Kidney epithelial cell (primary cell): ENCODE measurements around the gene PLA2G4A. TPM values are rescaled to one million over a fixed set of nuclear protein-coding genes. Genes with fewer than 3 reads are reported as not detected.

Experiments used
- DNase-seq: peaks from one replicate; pipeline ENCODE4 v3.0.0-alpha.2; 2010; ENCODE audit warnings: low read depth
- H3K27me3 ChIP-seq: 2 replicates; pipeline ENCODE4 v1.6.0; 2011; ENCODE audit warnings: low read length; ENCODE audit not compliant: control insufficient read depth, insufficient read depth
- H3K36me3 ChIP-seq: 2 replicates; pipeline ENCODE4 v1.5.1; 2011; ENCODE audit warnings: low read length; ENCODE audit not compliant: control insufficient read depth, insufficient read depth
- H3K4me3 ChIP-seq: 2 replicates; pipeline ENCODE4 v1.5.1; 2011; ENCODE audit warnings: low read depth, mild to moderate bottlenecking, control low read depth, low read length
- CTCF ChIP-seq: IDR thresholded peaks from 2 replicates; pipeline ENCODE4 v1.5.1; 2011; ENCODE audit warnings: mild to moderate bottlenecking, moderate library complexity, low read length, control low read depth, inconsistent platforms; ENCODE audit not compliant: insufficient read depth, poor library complexity, severe bottlenecking
- total RNA-seq: library from RNA; depleted of rRNA; stranded (reverse); fragments of >200 nt; gene quantifications from 2 replicates; pipeline ENCODE4 v1.2.3, GENCODE V29; 2015

PLA2G4A gene
- total RNA-seq, 1 donor from 2014 or later, result 0.71 TPM

DNA sequence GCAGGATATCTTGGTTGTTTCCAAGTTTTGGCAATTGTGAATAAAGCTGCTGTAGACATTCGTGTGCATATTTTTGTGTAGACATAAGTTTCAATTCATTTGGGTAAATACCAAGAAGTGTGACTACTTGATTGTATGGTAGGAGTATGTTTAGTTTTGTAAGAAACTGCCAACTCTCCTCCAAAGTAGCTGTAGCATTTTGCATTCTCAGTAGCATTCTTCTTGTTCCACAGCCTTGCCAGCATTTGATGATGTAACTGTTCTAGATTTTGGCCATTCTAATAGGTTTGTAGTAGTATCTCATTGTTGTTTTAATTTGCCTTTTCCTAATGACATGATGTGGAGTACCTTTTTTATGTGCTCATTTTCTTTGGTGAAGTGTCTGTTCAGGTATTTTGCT, 38.6 kb upstream of the PLA2G4A start:
- Histone ChIP-seq H3K36me3 (no peaks in the 10 kb centered on the region), H3K4me3 (no peak overlapping the region), H3K27me3 (no peaks in the 10 kb centered on the region)
- no peak for TF ChIP-seq CTCF
- DNase-seq, result no peak

GRCh38 chr1:186792870-186793581, 35.7 kb upstream of the PLA2G4A start:
- DNase-seq, result peak; percentile 5
- H3K36me3 ChIP-seq, result no peaks in the 10 kb centered on the region
- no peak overlapping the region for H3K4me3 ChIP-seq
- no peak for TF ChIP-seq CTCF
- no peaks in the 10 kb centered on the region for H3K27me3 ChIP-seq

- DNase-seq, result no peak
- H3K4me3 ChIP-seq, result no peak overlapping the region
- no peak for TF ChIP-seq CTCF
- no peaks in the 10 kb centered on the region for H3K36me3 ChIP-seq
- no peaks in the 10 kb centered on the region for H3K27me3 ChIP-seq
Measured at GRCh38 chr1:186793582-186793927, 35.2 kb upstream of the PLA2G4A start.

DNA sequence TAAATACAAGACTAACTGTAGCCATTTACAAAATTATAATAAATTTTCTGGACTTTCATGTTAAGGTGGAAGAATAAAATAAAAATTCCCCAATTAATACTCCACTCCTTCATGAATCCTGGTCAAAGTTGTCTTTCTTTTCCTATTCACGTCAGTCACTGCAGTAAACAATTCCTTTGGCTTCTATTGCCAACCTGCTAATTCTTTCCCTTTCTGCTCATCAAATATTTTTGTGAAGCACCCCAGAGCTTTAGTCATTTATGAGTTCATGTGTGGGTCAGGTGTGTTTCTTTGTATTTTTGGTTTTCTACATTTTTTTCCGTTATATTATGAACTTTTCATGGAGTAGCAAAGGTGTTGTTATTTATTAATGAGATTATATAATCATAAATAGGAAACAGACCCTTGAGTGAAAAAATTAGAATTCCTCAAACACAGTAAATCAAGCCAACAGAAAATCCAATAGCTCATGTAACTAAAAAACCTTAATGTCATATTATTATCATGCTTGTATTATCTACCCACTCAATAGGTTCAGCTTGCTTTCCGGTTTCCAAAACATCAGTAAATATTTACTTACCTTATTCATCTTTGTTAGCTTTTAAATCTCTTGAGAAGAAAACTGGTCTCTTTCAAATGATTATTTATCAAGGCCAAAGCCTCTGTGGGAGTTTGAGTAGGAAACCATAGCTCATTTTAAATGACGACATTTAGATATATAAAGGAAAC, 29.6 kb upstream of the PLA2G4A start:
- DNase-seq, result no peak
- no peaks in the 10 kb centered on the region for H3K36me3 ChIP-seq
- no peak for TF ChIP-seq CTCF
- H3K4me3 ChIP-seq, result no peak overlapping the region
- H3K27me3 ChIP-seq, result no peaks in the 10 kb centered on the region

DNA sequence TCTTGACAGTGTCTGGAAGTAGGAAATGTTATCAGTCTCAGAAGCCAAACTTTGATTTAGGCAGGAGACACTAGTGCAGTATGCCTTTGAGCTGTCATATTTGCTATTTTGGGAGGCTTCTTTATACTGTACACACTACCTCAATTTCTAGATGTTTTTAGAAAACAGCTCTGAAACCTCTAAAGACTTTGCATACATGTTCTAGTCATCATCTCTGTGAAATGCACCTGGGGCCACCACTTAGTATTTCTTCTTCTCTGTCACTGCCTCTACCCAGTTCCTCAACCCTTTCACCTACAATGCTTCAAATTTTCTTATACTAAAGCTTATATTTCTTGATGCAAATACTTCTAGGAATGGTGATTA, 29.1 kb upstream of the PLA2G4A start:
- H3K36me3 ChIP-seq, result no peaks in the 10 kb centered on the region
- no peak overlapping the region for H3K4me3 ChIP-seq
- no peaks in the 10 kb centered on the region for H3K27me3 ChIP-seq
- no peak for TF ChIP-seq CTCF
- DNase-seq, result no peak

GRCh38 chr1:186802388-186802787, 26.4 kb upstream of the PLA2G4A start:
- no peaks in the 10 kb centered on the region for H3K27me3 ChIP-seq
- no peak overlapping the region for H3K4me3 ChIP-seq
- H3K36me3 ChIP-seq, result no peaks in the 10 kb centered on the region
- TF ChIP-seq CTCF, result no peak
- no peak for DNase-seq
